LNCAP (cell line): ENCODE measurements around the gene GJD4.

Experiments
- CTCF ChIP-seq: fragments of 450-650 bp; IDR thresholded peaks from 2 replicates; pipeline ENCODE4 v1.5.1; 2017; ENCODE audit warnings: mild to moderate bottlenecking

GJD4 gene

DNA sequence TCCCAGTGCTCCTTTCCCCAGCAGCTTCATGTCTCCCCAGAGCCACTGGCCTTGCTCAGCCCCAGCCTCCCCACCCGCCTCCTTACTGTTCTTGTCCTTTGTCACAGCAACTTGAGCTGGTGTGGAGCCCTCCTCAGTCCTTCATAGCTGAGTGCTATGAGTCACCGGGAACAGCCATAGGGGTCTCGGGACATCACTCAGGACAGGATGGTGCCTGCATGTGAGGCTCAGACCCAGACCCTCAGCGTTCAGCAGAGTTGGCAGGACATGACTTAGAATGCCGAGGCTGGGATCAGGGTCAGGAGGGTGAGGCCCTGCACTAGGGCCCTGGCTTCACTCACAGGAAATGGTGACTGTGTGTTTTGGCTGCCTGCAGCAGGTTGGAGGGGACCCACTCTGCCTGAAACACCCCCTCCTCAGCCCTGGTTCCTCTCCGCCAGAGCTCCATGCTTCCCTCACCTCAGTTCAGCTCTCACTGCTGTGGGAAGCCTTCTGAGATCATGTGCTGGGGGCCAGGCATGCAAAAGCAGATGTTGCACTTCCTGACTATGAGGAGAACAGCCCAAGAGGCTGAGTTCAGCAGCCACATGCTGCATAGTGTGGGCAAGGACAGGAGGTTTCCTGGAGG lies 40.7 kb upstream of the GJD4 start:
- no peak for TF ChIP-seq CTCF

DNA sequence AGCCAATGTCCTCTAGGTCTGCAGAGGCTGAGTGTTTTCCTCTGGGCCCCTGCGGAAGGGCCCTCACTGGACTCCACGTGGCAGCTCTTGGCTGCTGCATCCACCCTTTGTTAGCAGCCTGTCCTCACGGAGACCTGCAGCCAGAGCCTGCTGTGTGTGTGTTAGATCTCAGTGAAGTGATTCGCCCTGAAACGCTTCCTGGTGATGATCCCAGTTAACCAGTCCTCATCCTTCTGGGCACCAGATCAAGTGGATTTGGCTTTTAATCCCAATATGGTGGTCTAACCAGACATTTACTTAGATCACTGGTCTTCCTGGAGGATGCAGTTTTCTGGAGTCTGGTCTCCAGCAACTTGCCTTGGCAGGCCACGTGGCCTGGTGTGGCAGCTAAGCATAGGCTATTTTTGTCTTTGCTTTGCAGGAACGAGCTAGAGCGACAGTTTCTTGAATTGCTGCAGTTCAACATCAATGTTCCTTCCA lies 39.5 kb upstream of the GJD4 start:
- TF ChIP-seq CTCF = no peak

DNA sequence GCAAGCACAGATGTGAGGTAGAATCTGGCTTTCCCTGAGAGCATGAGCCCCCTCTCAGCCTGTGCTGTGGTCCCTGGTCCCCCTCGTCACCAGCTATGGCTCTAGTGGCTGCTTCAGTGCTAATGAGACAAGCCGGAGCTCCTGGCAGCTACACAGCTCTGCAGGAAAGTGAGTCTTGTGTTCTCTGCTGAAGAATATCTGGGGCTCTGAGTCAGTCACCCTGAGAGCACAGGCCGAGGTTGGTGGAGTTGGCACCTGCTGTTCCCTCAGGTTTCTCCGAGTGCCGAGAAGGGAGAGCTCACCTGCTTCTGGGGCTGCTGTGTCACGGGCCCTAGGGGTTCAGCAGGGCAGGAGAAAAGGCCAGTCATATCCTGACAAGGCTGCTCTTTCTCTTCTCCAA lies 37.2 kb upstream of the GJD4 start:
- no peak for TF ChIP-seq CTCF

DNA sequence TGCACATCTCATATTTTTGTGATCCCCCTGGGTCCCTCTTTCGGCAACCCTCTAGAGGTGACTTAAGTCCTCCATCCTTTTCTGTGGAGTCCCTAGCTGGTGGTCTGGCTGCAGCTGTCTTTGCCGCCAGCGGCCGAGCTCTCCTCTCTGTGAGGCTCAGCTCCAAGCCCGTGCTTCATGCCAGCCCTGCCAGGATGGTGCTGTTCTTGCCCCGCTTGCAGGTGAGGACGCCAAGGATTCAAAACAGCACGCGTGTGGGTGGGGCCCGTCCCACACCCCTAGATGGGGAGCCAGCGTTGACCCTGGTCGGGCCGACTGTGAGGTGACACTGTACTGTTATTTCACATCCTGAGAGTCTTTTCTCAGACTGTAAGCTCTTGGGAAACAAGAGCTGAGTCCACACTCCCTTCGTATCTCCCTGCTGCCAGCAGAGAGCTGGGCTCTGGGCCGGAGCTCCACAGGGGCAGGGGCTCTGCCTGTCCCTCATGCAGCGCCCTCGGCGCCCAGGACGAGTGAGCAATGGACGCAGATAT lies 36.6 kb upstream of the GJD4 start:
- no peak for TF ChIP-seq CTCF

- no peak for TF ChIP-seq CTCF
These were observed 35.9 kb upstream of the GJD4 start for GRCh38 chr10:35569111-35569707.

DNA sequence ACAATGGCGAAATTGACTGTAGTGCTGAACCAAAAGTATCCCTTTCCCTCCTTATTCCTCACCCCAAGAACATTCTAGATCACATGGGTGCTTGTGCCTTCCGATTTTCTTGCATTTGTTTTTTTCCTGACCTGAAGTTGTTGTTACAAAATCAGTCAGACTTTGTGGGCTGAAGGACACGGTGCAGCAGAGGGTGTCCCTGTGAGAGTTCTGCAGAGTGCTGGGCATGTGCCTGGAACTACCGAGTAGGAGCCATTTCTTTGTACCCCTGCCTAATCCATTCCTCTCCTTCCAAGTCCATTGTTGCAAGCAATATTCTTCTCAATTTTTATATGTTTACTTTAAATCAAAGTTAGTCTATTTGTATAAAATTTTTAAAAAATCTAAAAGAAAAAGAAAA lies 35.3 kb upstream of the GJD4 start:
- TF ChIP-seq CTCF = no peak

GRCh38 chr10:35570397-35570796 lies 34.7 kb upstream of the GJD4 start:
- no peak for TF ChIP-seq CTCF
